Measurements from ENCODE around the gene ZNF274. TPM values are rescaled to one million over a fixed set of nuclear protein-coding genes. Genes with fewer than 3 reads are reported as not detected.

The ZNF274 gene
- total and polyA plus RNA-seq, 9 of the 15 experiments (the other 6 are each of a cell fraction or from before 2014, with no cell fraction given), result 5.2 to 37.0 (median 28.1) TPM

- intact Hi-C loops (cut with micrococcal nuclease), result no loop called here
- Histone ChIP-seq H3K9me3 (replicated peaks; ENCODE audit: control insufficient read depth, insufficient read depth, low read depth, low read length) (0 out of 2 replicates have a peak, but pooled peaks cover 4% of the 10 kb centered on the region), H3K79me2 (ENCODE audit: control insufficient read depth, insufficient read depth, low read length) (no peaks in the 10 kb centered on the region), H3K4me3 (no peak overlapping the region), H3K27me3 (ENCODE audit: control insufficient read depth in 2 of 2, insufficient read depth in 2 of 2, low read length in 2 of 2) (no peaks in the 10 kb centered on the region; a peak in 1 of 5 replicates), H2AFZ (ENCODE audit: low read depth, low read length) (no peak overlapping the region), H3K9me1 (ENCODE audit: control insufficient read depth, insufficient read depth, low read length) (no peaks in the 10 kb centered on the region), H3K27ac (ENCODE audit: extremely low read depth, low read depth, low read length) (no peak overlapping the region), H3K36me3 (ENCODE audit: control insufficient read depth, insufficient read depth, low read length) (no peaks in the 10 kb centered on the region), H3K4me2 (ENCODE audit: insufficient read depth, low read length) (no peak overlapping the region), H3K4me1 (replicated peaks in 1 of 2; ENCODE audit: control insufficient read depth in 2 of 2, insufficient read depth in 2 of 2, low read length in 2 of 2) (no peaks in the 10 kb centered on the region), H4K20me1 (replicated peaks; ENCODE audit: control insufficient read depth, insufficient read depth, low read length) (no peaks in the 10 kb centered on the region), H3K9ac (ENCODE audit: insufficient read depth in 1 of 2, low read depth in 2 of 2, low read length in 2 of 2) (no peak overlapping the region)
- FAIRE-seq (no peak), DNase-seq (ENCODE audit: extremely low read depth in 1 of 4, low spot score in 3 of 4) (no peak), ATAC-seq (no peak)
- CTCF ChIA-PET (ENCODE audit: low intra/inter-chr PET ratio), result no interaction called here
- TF ChIP-seq ILK (tag; IDR thresholded peaks at IDR 0.05; ENCODE audit: borderline replicate concordance, low read depth) (no peak), FOSL1 (tag; conservative IDR thresholded peaks at IDR 0.05) (0 out of 2 replicates have a peak, but pooled peaks have one; percentile 24)
- in situ Hi-C loops (cut with MboI), result no loop called here
- no TSS peak for BruUV-seq (replicated peaks)
- POLR2A ChIA-PET, result no interaction called here
- 0% methylated on average over 1 of the region's 1 CpG for WGBS (ENCODE audit: insufficient coverage, low coverage, missing lambda C conversion rate)
These were observed 12.0 kb upstream of the ZNF274 start for GRCh38 chr19:58170860-58171259.

DNA sequence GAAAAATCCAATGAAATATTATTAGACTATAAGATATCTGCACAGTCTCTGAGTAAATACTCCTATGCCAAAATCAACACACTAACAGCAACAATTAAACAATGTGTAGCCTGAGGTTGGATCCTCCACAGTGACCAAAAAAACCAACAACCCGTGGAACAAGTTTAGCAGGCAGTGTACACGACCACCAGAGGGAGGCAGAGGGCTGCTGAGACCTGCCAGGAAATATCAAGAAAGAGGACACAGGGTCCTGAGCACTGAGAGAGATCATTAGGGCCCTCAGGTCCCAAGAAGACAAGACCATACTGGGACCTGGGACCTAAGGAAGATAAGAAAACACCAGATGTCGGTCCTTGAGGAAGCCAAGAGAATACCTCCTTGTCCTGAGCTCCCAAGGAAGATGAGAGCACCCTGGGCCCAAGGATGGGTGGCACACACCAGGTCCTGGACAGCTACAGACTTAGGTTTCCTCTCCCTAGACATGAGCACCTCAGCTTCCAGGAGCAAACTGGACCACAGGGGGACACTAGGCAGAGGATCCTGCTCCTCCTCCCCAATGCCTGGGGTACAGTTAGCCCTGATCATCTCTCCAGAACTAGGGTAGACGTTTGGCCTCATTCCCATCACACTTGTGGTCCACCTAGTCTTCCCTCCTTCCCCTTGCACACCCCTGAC is 822 bp upstream of the ZNF274 start:
- BruUV-seq (replicated peaks), result TSS peak; percentile 77
- ATAC-seq (peak; percentile 49), FAIRE-seq (peak; percentile 91), DNase-seq (ENCODE audit: extremely low read depth in 1 of 4, low spot score in 3 of 4) (peak; percentile 44 to 84 (median 58))
- H3K9me3 ChIP-seq (replicated peaks; ENCODE audit: control insufficient read depth, insufficient read depth, low read depth, low read length), result peaks cover 35% of the 10 kb centered on the region
- H4K20me1 ChIP-seq (replicated peaks; ENCODE audit: control insufficient read depth, insufficient read depth, low read length), result no peaks in the 10 kb centered on the region
- H2AFZ ChIP-seq (ENCODE audit: low read depth, low read length), result peak overlapping the region; percentile 96
- peaks cover 6 to 14% of the 10 kb centered on the region in 2 experiments; a peak in 4 of 5 replicates for H3K4me1 ChIP-seq (replicated peaks in 1 of 2; ENCODE audit: control insufficient read depth in 2 of 2, insufficient read depth in 2 of 2, low read length in 2 of 2)
- H3K4me3 ChIP-seq, result peak overlapping the region; percentile 74
- CTCF ChIA-PET (ENCODE audit: low intra/inter-chr PET ratio), result interaction anchor here (1.7 kb wide), 1 partner anchor 337 kb away, joined by 8 read pairs; the partner anchor contains the start of gene ZBTB45
- 17% methylated on average over 4 of the region's 4 CpGs for WGBS (ENCODE audit: insufficient coverage, low coverage, missing lambda C conversion rate)
- no peaks in the 10 kb centered on the region for H3K9me1 ChIP-seq (ENCODE audit: control insufficient read depth, insufficient read depth, low read length)
- peaks cover 25% of the 10 kb centered on the region for H3K79me2 ChIP-seq (ENCODE audit: control insufficient read depth, insufficient read depth, low read length)
- in situ Hi-C loops (cut with MboI), result no loop called here
- intact Hi-C loops (cut with micrococcal nuclease), result loop anchor here (2.0 to 5.0 kb wide), 5 partner anchors 145 to 330 kb away; partner anchors contain the start of genes RPS5, SLC27A5, ZNF446 and ZSCAN22
- H3K27me3 ChIP-seq (ENCODE audit: control insufficient read depth in 2 of 2, insufficient read depth in 2 of 2, low read length in 2 of 2), result no peaks in the 10 kb centered on the region
- H3K9ac ChIP-seq (ENCODE audit: insufficient read depth in 1 of 2, low read depth in 2 of 2, low read length in 2 of 2), result peak overlapping the region in 1 of 2 experiments; percentile 97; a peak in 2 of 4 replicates
- H3K4me2 ChIP-seq (ENCODE audit: insufficient read depth, low read length), result peak overlapping the region; percentile 99
- peaks cover 21% of the 10 kb centered on the region for H3K36me3 ChIP-seq (ENCODE audit: control insufficient read depth, insufficient read depth, low read length)
- POLR2A ChIA-PET, result interaction anchor here (1.2 to 1.7 kb wide), 2 partner anchors 17 to 499 kb away, joined by 3 to 5 read pairs; no protein-coding TSS in a partner anchor
- peak overlapping the region; percentile 100 for H3K27ac ChIP-seq (ENCODE audit: extremely low read depth, low read depth, low read length)
- peak; percentile 19; the same call in 1 of the 2 replicates for TF ChIP-seq MIER1 (IDR thresholded peaks at IDR 0.05; ENCODE audit: low read depth)
- TF ChIP-seq, protein P1, sequence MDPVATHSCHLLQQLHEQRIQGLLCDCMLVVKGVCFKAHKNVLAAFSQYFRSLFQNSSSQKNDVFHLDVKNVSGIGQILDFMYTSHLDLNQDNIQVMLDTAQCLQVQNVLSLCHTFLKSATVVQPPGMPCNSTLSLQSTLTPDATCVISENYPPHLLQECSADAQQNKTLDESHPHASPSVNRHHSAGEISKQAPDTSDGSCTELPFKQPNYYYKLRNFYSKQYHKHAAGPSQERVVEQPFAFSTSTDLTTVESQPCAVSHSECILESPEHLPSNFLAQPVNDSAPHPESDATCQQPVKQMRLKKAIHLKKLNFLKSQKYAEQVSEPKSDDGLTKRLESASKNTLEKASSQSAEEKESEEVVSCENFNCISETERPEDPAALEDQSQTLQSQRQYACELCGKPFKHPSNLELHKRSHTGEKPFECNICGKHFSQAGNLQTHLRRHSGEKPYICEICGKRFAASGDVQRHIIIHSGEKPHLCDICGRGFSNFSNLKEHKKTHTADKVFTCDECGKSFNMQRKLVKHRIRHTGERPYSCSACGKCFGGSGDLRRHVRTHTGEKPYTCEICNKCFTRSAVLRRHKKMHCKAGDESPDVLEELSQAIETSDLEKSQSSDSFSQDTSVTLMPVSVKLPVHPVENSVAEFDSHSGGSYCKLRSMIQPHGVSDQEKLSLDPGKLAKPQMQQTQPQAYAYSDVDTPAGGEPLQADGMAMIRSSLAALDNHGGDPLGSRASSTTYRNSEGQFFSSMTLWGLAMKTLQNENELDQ (CRISPR knock-in tag; IDR thresholded peaks at IDR 0.05; ENCODE audit: borderline replicate concordance), result 0 out of 2 replicates have a peak, but pooled peaks have one; percentile 18
- peak; percentile 14; the same call in 1 of the 2 replicates for TF ChIP-seq STAG1 (CRISPR knock-in tag; IDR thresholded peaks at IDR 0.05; ENCODE audit: borderline replicate concordance)
